Mesothelial cell of epicardium (in vitro differentiated cells): Measurements from ENCODE around the gene IQSEC2. TPM values are rescaled to one million over a fixed set of nuclear protein-coding genes. Genes with fewer than 3 reads are reported as not detected.
A peak's percentile ranks its signal among the peaks of the same experiment; 100 is the strongest.

Source experiments
- DNase-seq, 2 experiments: peaks; one replicate each; pipeline ENCODE4 v3.0.0; 2021; ENCODE audit warnings: low spot score in 2 of 2; ENCODE audit not compliant: unreplicated experiment in 2 of 2
- H3K27ac Mint-ChIP-seq: 2 replicates; pipeline ENCODE4 v1.8.0; 2021; ENCODE audit warnings: mixed read lengths
- H3K27me3 Mint-ChIP-seq: 2 replicates; pipeline ENCODE4 v1.8.0; 2021; ENCODE audit warnings: low read depth, mixed read lengths
- H3K36me3 Mint-ChIP-seq: 2 replicates; pipeline ENCODE4 v1.8.0; 2021; ENCODE audit warnings: mixed read lengths
- H3K4me1 Mint-ChIP-seq: 2 replicates; pipeline ENCODE4 v1.8.0; 2021; ENCODE audit warnings: mixed read lengths
- H3K4me3 Mint-ChIP-seq: 2 replicates; pipeline ENCODE4 v1.8.0; 2021; ENCODE audit warnings: mild to moderate bottlenecking, moderate library complexity, mixed read lengths
- H3K9me3 Mint-ChIP-seq: 2 replicates; pipeline ENCODE4 v1.8.0; 2021; ENCODE audit warnings: mixed read lengths
- CTCF ChIP-seq: fragments of 200-600 bp; sonication (generic); IDR thresholded peaks from one replicate; pipeline ENCODE4 v1.5.0; 2021; ENCODE audit warnings: antibody characterized with exemption; ENCODE audit not compliant: unreplicated experiment
- total RNA-seq: library from RNA; stranded (reverse); gene quantifications from 3 replicates; pipeline ENCODE4 v1.2.1, GENCODE V29; 2021

IQSEC2 gene
- total RNA-seq, 1 donor from 2014 or later = 23.0 TPM

- no peak for TF ChIP-seq CTCF
- Mint-ChIP-seq H3K4me3 (peak within 1 kb of the TSS; percentile 97), H3K36me3 (no peaks in the 10 kb centered on the region), H3K4me1 (peaks cover 20% of the 10 kb centered on the region), H3K27me3 (no peaks in the 10 kb centered on the region), H3K9me3 (peaks cover 4% of the 10 kb centered on the region), H3K27ac (peak within 1 kb of the TSS; percentile 100)
- peak; percentile 74 to 84 for DNase-seq
These were observed 56.3 kb downstream of the IQSEC2 start, which contains the start of gene KDM5C for GRCh38 chrX:53224860-53225797. KDM5C (minus strand) TSS chrX:53225207; CDS start chrX:53224889, 318 bp downstream.

- peak in 1 of 2 experiments; percentile 43 for DNase-seq
- Mint-ChIP-seq H3K4me3 (peak overlapping the region; percentile 97), H3K27me3 (no peaks in the 10 kb centered on the region), H3K4me1 (peaks cover 20% of the 10 kb centered on the region), H3K27ac (peak overlapping the region; percentile 100), H3K9me3 (peaks cover 4% of the 10 kb centered on the region), H3K36me3 (no peaks in the 10 kb centered on the region)
- TF ChIP-seq CTCF = no peak
These were observed 57.2 kb downstream of the IQSEC2 start for GRCh38 chrX:53223955-53224859.

- DNase-seq = no peak
- Mint-ChIP-seq H3K36me3 (no peaks in the 10 kb centered on the region), H3K27me3 (no peaks in the 10 kb centered on the region), H3K4me3 (peak overlapping the region; percentile 97), H3K4me1 (peaks cover 20% of the 10 kb centered on the region), H3K27ac (peak overlapping the region; percentile 22), H3K9me3 (peaks cover 4% of the 10 kb centered on the region)
- TF ChIP-seq CTCF = no peak
These were observed 58.2 kb downstream of the IQSEC2 start for GRCh38 chrX:53223068-53223693.

Other genes with a start within 250 kb of the IQSEC2 start
- 27.2 to 29.0 TPM (median 28.5 TPM) in 3 replicates for gene GPR173, start 232.8 kb downstream of the IQSEC2 start, total RNA-seq
- gene TSPYL2, start 199.2 kb downstream of the IQSEC2 start, total RNA-seq = 99.0 to 103 TPM (median 102 TPM) in 3 replicates
- gene KANTR, start 187.4 kb downstream of the IQSEC2 start, total RNA-seq = 26.2 to 31.5 TPM (median 29.0 TPM) in 3 replicates
- 128 to 134 TPM (median 128 TPM) in 3 replicates for gene KDM5C, start 56.4 kb downstream of the IQSEC2 start, total RNA-seq
- gene SMC1A, start 141.1 kb upstream of the IQSEC2 start, total RNA-seq = 58.2 to 66.2 TPM (median 65.1 TPM) in 3 replicates
- 1.2 to 2.0 TPM (median 1.7 TPM) in 3 replicates for gene RIBC1, start 141.3 kb upstream of the IQSEC2 start, total RNA-seq
- gene HSD17B10, start 152.8 kb upstream of the IQSEC2 start, total RNA-seq = 65.8 to 70.1 TPM (median 68.6 TPM) in 3 replicates